ENCODE measurements around the gene SLC24A5.

DNA sequence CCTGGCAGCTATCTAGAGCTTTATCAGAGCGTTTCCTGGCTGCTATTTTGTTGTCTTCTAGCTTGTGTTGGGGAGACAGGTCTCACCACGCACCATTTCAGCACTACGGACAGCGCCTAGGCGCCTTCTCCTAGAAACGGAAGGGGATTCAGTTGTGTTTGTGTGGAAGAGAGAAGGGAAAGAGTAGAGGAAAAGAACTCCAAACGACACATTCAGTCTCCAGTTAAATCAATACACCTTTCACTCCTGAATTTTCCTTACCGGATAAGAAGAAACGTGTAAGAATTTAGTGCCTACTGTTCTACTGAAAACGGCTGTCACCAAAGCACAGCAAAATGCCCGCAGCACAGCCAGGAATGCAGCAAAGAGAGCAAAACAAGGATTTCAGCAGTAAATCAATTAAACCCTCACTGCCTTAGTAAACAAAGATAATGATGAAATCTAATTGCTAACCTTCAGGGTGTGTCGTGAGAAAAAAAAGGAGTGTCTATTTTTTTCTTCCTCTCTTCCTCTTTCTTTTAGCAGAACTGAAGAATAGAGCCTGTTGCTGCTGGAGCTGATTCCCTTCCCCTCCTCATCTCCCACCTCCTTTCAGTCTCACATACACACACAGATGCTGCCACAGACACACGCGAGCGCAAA, 70.3 kb downstream of the SLC24A5 start:
- TF ChIP-seq EZH2 (IDR thresholded peaks at IDR 0.05; ENCODE audit: borderline replicate concordance, low read depth, low read length) (no peak), CHD2 (IDR thresholded peaks at IDR 0.05; ENCODE audit: low read depth, low read length) (no peak), ZNF282 (CRISPR knock-in tag; IDR thresholded peaks at IDR 0.05) (no peak), ZFP91 (CRISPR knock-in tag; IDR thresholded peaks at IDR 0.05) (no peak), NONO (IDR thresholded peaks at IDR 0.05; ENCODE audit: low read depth in 2 of 2, low read length in 1 of 2) (no peak), POLR2A (conservative IDR thresholded peaks at IDR 0.05) (no peak), CREB1 (IDR thresholded peaks at IDR 0.05) (no peak), CREB1 (CRISPR knock-in tag; IDR thresholded peaks at IDR 0.05) (no peak), ZBTB33 (CRISPR knock-in tag; IDR thresholded peaks at IDR 0.05) (no peak), SRF (CRISPR knock-in tag; IDR thresholded peaks at IDR 0.05) (no peak), ATF3 (IDR thresholded peaks at IDR 0.05) (no peak), ATF3 (CRISPR knock-in tag; conservative IDR thresholded peaks at IDR 0.05) (no peak), ZBED1 (IDR thresholded peaks at IDR 0.05) (no peak)
- TF ChIP-seq, protein P1, sequence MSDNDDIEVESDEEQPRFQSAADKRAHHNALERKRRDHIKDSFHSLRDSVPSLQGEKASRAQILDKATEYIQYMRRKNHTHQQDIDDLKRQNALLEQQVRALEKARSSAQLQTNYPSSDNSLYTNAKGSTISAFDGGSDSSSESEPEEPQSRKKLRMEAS (CRISPR knock-in tag; IDR thresholded peaks at IDR 0.05): no peak
- TF ChIP-seq, protein P2, sequence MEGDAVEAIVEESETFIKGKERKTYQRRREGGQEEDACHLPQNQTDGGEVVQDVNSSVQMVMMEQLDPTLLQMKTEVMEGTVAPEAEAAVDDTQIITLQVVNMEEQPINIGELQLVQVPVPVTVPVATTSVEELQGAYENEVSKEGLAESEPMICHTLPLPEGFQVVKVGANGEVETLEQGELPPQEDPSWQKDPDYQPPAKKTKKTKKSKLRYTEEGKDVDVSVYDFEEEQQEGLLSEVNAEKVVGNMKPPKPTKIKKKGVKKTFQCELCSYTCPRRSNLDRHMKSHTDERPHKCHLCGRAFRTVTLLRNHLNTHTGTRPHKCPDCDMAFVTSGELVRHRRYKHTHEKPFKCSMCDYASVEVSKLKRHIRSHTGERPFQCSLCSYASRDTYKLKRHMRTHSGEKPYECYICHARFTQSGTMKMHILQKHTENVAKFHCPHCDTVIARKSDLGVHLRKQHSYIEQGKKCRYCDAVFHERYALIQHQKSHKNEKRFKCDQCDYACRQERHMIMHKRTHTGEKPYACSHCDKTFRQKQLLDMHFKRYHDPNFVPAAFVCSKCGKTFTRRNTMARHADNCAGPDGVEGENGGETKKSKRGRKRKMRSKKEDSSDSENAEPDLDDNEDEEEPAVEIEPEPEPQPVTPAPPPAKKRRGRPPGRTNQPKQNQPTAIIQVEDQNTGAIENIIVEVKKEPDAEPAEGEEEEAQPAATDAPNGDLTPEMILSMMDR (IDR thresholded peaks at IDR 0.05 in 2 of 3, conservative IDR thresholded peaks at IDR 0.05 in 1 of 3; ENCODE audit: insufficient read depth in 2 of 3, low read depth in 1 of 3, low read length in 3 of 3): no peak

All from K562 (cell line).